Mesendoderm (in vitro differentiated cells): ENCODE measurements around the gene BCLAF1. TPM values are rescaled to one million over a fixed set of nuclear protein-coding genes. Genes with fewer than 3 reads are reported as not detected.

ENCODE experiments used
- DNase-seq: peaks from one replicate; pipeline ENCODE4 v3.0.0; 2013
- H2AK5ac ChIP-seq: 2 replicates; pipeline ENCODE4 v1.6.1; 2013; ENCODE audit warnings: low read length, inconsistent platforms
- H2BK120ac ChIP-seq: 2 replicates; pipeline ENCODE4 v1.6.1; 2013; ENCODE audit warnings: low read depth, mild to moderate bottlenecking, low read length, moderate library complexity, mixed read lengths
- H2BK15ac ChIP-seq: replicated peaks from 2 replicates; pipeline ENCODE4 v1.6.1; 2013; ENCODE audit warnings: low read depth, mild to moderate bottlenecking, moderate library complexity
- H2BK5ac ChIP-seq: 2 replicates; pipeline ENCODE4 v1.6.1; 2013; ENCODE audit warnings: low read length, inconsistent platforms
- H3K18ac ChIP-seq: 2 replicates; pipeline ENCODE4 v1.6.1; 2013; ENCODE audit warnings: mild to moderate bottlenecking, low read length, mixed read lengths
- H3K23ac ChIP-seq: one replicate; pipeline ENCODE4 v1.6.1; 2013; ENCODE audit warnings: low read length
- H3K27ac ChIP-seq: 2 replicates; pipeline ENCODE4 v1.5.1; 2013; ENCODE audit warnings: low read depth, mild to moderate bottlenecking, inconsistent platforms, low read length, moderate library complexity
- H3K27me3 ChIP-seq: 2 replicates; pipeline ENCODE4 v1.6.1; 2013; ENCODE audit warnings: low read length, control low read depth, mild to moderate bottlenecking, inconsistent platforms; ENCODE audit not compliant: insufficient read depth, poor library complexity
- H3K36me3 ChIP-seq: 2 replicates; pipeline ENCODE4 v1.6.1; 2013; ENCODE audit warnings: low read length, inconsistent platforms; ENCODE audit not compliant: control insufficient read depth, insufficient read depth
- H3K4ac ChIP-seq: one replicate; pipeline ENCODE4 v1.6.1; 2013; ENCODE audit warnings: low read depth, mild to moderate bottlenecking, low read length, moderate library complexity
- H3K4me1 ChIP-seq: 2 replicates; pipeline ENCODE4 v1.6.1; 2013; ENCODE audit warnings: low read depth, low read length, inconsistent platforms; ENCODE audit not compliant: control insufficient read depth
- H3K4me2 ChIP-seq: 2 replicates; pipeline ENCODE4 v1.6.1; 2013; ENCODE audit warnings: low read length
- H3K4me3 ChIP-seq: 2 replicates; pipeline ENCODE4 v1.5.1; 2013; ENCODE audit warnings: mild to moderate bottlenecking, low read length
- H3K56ac ChIP-seq: one replicate; pipeline ENCODE4 v1.6.1; 2013; ENCODE audit warnings: low read length
- H3K79me1 ChIP-seq: 2 replicates; pipeline ENCODE4 v1.6.1; 2013; ENCODE audit warnings: low read length, inconsistent platforms
- H3K79me2 ChIP-seq: 2 replicates; pipeline ENCODE4 v1.6.1; 2013; ENCODE audit warnings: mild to moderate bottlenecking, low read length; ENCODE audit not compliant: control insufficient read depth, insufficient read depth
- H3K9ac ChIP-seq: 2 replicates; pipeline ENCODE4 v1.6.1; 2013; ENCODE audit warnings: low read length, inconsistent platforms
- H4K5ac ChIP-seq: one replicate; pipeline ENCODE4 v1.6.1; 2013; ENCODE audit warnings: low read length
- H4K8ac ChIP-seq: one replicate; pipeline ENCODE4 v1.6.1; 2013; ENCODE audit warnings: low read depth, mild to moderate bottlenecking, control low read depth, low read length, moderate library complexity
- WGBS: extraction: QIAGEN DNeasy Blood & Tissue Kit; methylation state at CpG from one replicate; pipeline ENCODE4 v1.1.7; 2013; ENCODE audit warnings: low lambda C conversion rate, missing lambda C conversion rate; ENCODE audit not compliant: insufficient coverage; ENCODE audit errors: extremely low coverage; 5-methylcytosine and 5-hydroxymethylcytosine counted together
- polyA plus RNA-seq, 2 experiments: library from polyadenylated mRNA; stranded (reverse); fragments of 200-250 nt; gene quantifications; one replicate each; pipeline ENCODE4 v1.2.3, GENCODE V29; 2013

Gene BCLAF1, protein sequence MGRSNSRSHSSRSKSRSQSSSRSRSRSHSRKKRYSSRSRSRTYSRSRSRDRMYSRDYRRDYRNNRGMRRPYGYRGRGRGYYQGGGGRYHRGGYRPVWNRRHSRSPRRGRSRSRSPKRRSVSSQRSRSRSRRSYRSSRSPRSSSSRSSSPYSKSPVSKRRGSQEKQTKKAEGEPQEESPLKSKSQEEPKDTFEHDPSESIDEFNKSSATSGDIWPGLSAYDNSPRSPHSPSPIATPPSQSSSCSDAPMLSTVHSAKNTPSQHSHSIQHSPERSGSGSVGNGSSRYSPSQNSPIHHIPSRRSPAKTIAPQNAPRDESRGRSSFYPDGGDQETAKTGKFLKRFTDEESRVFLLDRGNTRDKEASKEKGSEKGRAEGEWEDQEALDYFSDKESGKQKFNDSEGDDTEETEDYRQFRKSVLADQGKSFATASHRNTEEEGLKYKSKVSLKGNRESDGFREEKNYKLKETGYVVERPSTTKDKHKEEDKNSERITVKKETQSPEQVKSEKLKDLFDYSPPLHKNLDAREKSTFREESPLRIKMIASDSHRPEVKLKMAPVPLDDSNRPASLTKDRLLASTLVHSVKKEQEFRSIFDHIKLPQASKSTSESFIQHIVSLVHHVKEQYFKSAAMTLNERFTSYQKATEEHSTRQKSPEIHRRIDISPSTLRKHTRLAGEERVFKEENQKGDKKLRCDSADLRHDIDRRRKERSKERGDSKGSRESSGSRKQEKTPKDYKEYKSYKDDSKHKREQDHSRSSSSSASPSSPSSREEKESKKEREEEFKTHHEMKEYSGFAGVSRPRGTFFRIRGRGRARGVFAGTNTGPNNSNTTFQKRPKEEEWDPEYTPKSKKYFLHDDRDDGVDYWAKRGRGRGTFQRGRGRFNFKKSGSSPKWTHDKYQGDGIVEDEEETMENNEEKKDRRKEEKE
- polyA plus RNA-seq (2013, experiment 1 of 2), result 221 TPM
- polyA plus RNA-seq (2013, experiment 2 of 2), result 213 TPM

DNA sequence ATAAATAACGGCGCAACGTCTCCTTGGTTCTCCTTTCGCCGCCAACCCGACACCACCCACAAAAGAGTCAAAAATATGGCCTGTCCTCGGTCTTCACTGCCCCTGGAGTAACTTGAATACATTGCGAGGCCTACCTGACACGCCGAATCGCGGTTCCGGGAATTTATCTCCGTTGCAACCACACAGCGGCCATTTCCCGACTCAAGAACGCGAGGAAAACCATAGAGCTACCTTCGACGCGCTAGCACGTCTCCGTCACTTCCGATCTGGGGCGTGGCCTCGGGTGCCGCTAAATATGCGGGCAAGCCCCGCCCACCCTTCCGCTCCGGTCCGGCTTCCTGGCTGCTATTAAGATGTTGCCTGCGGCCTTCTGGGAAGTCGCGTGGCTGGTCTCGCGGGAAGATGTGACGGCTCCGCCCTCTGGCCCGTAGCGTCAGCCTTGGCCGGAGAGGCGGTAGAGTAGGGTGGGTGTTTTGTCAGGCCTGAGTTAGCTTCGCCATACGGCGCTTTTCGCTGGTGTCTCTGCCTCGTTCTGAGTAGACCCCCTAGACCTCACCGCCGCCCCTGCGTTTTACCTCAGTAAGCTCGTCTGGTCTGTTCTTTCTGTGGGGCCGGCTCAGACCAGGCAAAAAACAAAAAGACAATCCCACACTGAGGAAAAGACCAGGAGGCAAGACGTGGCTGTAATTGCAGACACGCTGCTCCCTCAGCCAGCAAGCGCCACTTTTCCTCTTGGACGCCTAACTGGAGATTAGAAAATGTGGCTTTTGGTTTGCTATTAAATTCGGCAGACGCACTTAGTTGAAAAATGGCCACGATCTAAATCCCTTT is at the start of gene BCLAF1:
BCLAF1 (minus strand) TSS at position 268 of the 831 bp plus-strand sequence. CDS start 9,980 bp downstream, outside the sequence.
- Histone ChIP-seq H2BK15ac (no peak within 1 kb of the TSS), H3K4me1 (no peaks in the 10 kb centered on the region), H3K4me2 (peak within 1 kb of the TSS; percentile 83), H3K9ac (peak within 1 kb of the TSS; percentile 96), H3K36me3 (no peaks in the 10 kb centered on the region), H3K27me3 (no peaks in the 10 kb centered on the region), H4K8ac (peak within 1 kb of the TSS; percentile 87), H3K27ac (peak within 1 kb of the TSS; percentile 93), H3K4ac (peak within 1 kb of the TSS; percentile 97), H2BK5ac (peak within 1 kb of the TSS; percentile 84), H3K79me2 (peaks cover 45% of the 10 kb centered on the region), H2BK120ac (peak within 1 kb of the TSS; percentile 40), H3K23ac (no peak within 1 kb of the TSS), H2AK5ac (no peak within 1 kb of the TSS), H3K56ac (peak within 1 kb of the TSS; percentile 97), H3K79me1 (no peaks in the 10 kb centered on the region), H3K4me3 (peak within 1 kb of the TSS; percentile 94), H3K18ac (peak within 1 kb of the TSS; percentile 96), H4K5ac (no peak within 1 kb of the TSS)
- WGBS, result no CpG with 5 or more reads among the region's 60 CpGs
- peak; percentile 99 for DNase-seq

DNA sequence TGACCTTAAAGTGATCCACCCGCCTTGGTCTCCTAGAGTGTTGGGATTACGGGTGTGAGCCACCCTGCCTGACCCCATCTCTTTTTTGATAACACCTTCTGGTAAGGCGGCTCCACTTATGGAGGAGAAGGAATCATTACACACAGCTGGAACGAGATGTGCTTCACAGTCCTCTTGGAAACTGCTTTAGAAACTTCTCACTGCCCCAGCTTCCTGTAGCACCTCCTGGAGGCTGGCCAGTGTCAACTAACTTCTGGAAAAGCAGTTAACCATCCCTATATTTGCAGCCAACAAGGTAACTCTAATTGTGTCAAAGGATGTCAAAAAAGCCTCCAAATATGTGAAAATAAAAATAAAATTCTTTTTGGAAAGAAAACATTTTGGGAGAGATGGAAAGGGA is 48.8 kb upstream of the BCLAF1 start:
- no peaks in the 10 kb centered on the region for H3K36me3 ChIP-seq
- no CpG with 5 or more reads among the region's 4 CpGs for WGBS
- no peak overlapping the region for H3K4me3 ChIP-seq
- H3K27ac ChIP-seq, result no peak overlapping the region
- H2BK5ac ChIP-seq, result no peak overlapping the region
- no peaks in the 10 kb centered on the region for H3K27me3 ChIP-seq
- no peak overlapping the region for H3K56ac ChIP-seq
- H3K79me2 ChIP-seq, result no peaks in the 10 kb centered on the region
- H3K23ac ChIP-seq, result no peak overlapping the region
- H4K5ac ChIP-seq, result no peak overlapping the region
- no peak overlapping the region for H3K18ac ChIP-seq
- H3K4ac ChIP-seq, result no peak overlapping the region
- no peak overlapping the region for H2BK120ac ChIP-seq
- H3K79me1 ChIP-seq, result no peaks in the 10 kb centered on the region
- H3K4me2 ChIP-seq, result no peak overlapping the region
- no peak overlapping the region for H3K9ac ChIP-seq
- no peaks in the 10 kb centered on the region for H3K4me1 ChIP-seq
- no peak overlapping the region for H2BK15ac ChIP-seq
- peak; percentile 20 for DNase-seq
- H4K8ac ChIP-seq, result no peak overlapping the region
- H2AK5ac ChIP-seq, result no peak overlapping the region

DNA sequence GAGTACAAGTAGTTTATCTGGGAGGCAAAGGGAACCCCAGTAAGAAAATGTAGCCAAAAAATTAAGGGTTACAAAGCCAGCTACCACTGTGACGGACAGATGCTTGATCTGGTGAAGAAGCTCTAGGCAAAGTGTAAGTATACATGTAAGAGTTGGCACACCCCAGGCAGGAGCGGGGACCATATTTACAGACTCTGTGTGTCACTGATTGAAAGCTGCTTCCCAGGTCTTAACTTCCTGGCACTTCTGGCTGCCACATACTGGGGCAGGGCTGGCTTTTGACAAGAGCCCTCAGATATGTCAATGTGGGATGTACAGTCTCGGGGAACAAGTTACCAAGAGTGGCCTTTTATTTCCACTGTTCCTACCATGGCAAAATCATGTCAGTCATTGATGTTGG is 48.0 kb upstream of the BCLAF1 start:
- H4K8ac ChIP-seq, result no peak overlapping the region
- no peak overlapping the region for H2AK5ac ChIP-seq
- H3K79me1 ChIP-seq, result no peaks in the 10 kb centered on the region
- no peak overlapping the region for H3K23ac ChIP-seq
- H3K18ac ChIP-seq, result no peak overlapping the region
- no peaks in the 10 kb centered on the region for H3K79me2 ChIP-seq
- no peak overlapping the region for H2BK15ac ChIP-seq
- no peak overlapping the region for H3K4me3 ChIP-seq
- H3K27ac ChIP-seq, result no peak overlapping the region
- DNase-seq, result no peak
- no peak overlapping the region for H3K9ac ChIP-seq
- H3K4me2 ChIP-seq, result no peak overlapping the region
- WGBS, result no CpG with 5 or more reads among the region's 3 CpGs
- H3K4ac ChIP-seq, result no peak overlapping the region
- no peak overlapping the region for H4K5ac ChIP-seq
- H2BK120ac ChIP-seq, result no peak overlapping the region
- H2BK5ac ChIP-seq, result no peak overlapping the region
- no peaks in the 10 kb centered on the region for H3K27me3 ChIP-seq
- no peaks in the 10 kb centered on the region for H3K36me3 ChIP-seq
- no peaks in the 10 kb centered on the region for H3K4me1 ChIP-seq
- no peak overlapping the region for H3K56ac ChIP-seq

DNA sequence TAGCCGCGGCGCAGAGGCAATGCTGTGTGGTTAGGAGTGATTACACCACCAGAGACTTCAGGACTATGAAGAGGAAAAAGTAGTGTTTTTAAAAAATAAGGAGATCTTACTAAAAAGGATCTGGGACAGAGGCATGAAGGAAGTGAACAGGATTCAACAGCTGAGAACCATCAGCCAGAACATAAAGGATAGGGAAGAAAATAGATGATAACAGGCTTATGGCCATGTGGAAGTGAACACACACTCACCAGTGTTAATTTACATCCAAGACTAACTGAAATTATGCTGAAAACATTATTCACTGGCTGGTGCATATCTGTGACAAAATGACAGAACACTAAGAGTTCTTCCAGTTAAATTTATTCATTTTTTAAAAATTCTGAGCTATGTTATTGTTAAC is 47.5 kb upstream of the BCLAF1 start:
- Histone ChIP-seq H3K79me2 (no peaks in the 10 kb centered on the region), H3K4me3 (no peak overlapping the region), H2BK15ac (no peak overlapping the region), H3K27me3 (no peaks in the 10 kb centered on the region), H3K56ac (no peak overlapping the region), H3K18ac (no peak overlapping the region), H3K23ac (no peak overlapping the region), H3K9ac (no peak overlapping the region), H4K5ac (no peak overlapping the region), H2AK5ac (no peak overlapping the region), H3K27ac (no peak overlapping the region), H3K4me1 (no peaks in the 10 kb centered on the region), H3K4me2 (no peak overlapping the region), H3K4ac (no peak overlapping the region), H3K79me1 (no peaks in the 10 kb centered on the region), H2BK120ac (no peak overlapping the region), H3K36me3 (no peaks in the 10 kb centered on the region), H4K8ac (no peak overlapping the region), H2BK5ac (no peak overlapping the region)
- DNase-seq, result no peak
- WGBS, result no CpG with 5 or more reads among the region's 3 CpGs

DNA sequence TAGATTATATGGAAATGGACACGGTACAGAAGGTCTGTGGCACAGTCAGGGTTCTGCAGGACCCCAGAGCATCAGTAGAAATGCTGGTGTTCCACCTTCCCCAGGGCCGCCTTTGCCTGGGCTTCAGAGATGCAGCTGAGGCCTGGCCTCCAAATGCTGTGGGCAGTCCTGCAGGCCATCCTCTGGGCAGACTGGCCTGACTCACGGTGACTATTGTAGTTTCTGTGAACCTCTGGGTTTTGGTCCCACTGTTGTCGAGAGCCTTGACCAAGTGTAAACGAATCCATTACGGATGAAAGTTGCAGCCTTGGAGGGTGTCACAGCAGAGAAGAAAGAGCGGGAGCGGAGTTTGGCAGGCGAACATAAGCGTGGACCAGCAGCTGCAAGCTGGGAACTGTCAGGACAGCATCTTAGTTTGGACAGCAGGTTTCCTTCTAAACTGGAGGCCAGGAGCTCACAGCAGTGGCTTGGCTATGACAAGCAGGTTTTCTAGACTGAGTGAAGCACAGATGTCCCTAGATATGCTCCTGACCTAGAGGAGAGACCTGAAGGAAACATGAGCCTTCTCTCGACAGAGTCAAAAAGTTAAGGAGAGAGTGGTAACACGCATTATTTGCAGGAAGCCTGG is 46.2 kb upstream of the BCLAF1 start:
- H3K27me3 ChIP-seq, result no peaks in the 10 kb centered on the region
- H3K27ac ChIP-seq, result no peak overlapping the region
- no peak overlapping the region for H2AK5ac ChIP-seq
- H3K79me2 ChIP-seq, result no peaks in the 10 kb centered on the region
- DNase-seq, result no peak
- no peak overlapping the region for H3K23ac ChIP-seq
- no peak overlapping the region for H2BK5ac ChIP-seq
- H3K56ac ChIP-seq, result no peak overlapping the region
- H3K18ac ChIP-seq, result no peak overlapping the region
- H2BK120ac ChIP-seq, result no peak overlapping the region
- no peak overlapping the region for H3K9ac ChIP-seq
- no peak overlapping the region for H4K5ac ChIP-seq
- no peak overlapping the region for H3K4me3 ChIP-seq
- H4K8ac ChIP-seq, result no peak overlapping the region
- H3K36me3 ChIP-seq, result no peaks in the 10 kb centered on the region
- WGBS, result no CpG with 5 or more reads among the region's 12 CpGs
- no peak overlapping the region for H3K4ac ChIP-seq
- H3K4me2 ChIP-seq, result no peak overlapping the region
- H2BK15ac ChIP-seq, result no peak overlapping the region
- no peaks in the 10 kb centered on the region for H3K4me1 ChIP-seq
- H3K79me1 ChIP-seq, result no peaks in the 10 kb centered on the region
